ENCODE measurements around the gene RBL2.

- TF ChIP-seq, protein P1, sequence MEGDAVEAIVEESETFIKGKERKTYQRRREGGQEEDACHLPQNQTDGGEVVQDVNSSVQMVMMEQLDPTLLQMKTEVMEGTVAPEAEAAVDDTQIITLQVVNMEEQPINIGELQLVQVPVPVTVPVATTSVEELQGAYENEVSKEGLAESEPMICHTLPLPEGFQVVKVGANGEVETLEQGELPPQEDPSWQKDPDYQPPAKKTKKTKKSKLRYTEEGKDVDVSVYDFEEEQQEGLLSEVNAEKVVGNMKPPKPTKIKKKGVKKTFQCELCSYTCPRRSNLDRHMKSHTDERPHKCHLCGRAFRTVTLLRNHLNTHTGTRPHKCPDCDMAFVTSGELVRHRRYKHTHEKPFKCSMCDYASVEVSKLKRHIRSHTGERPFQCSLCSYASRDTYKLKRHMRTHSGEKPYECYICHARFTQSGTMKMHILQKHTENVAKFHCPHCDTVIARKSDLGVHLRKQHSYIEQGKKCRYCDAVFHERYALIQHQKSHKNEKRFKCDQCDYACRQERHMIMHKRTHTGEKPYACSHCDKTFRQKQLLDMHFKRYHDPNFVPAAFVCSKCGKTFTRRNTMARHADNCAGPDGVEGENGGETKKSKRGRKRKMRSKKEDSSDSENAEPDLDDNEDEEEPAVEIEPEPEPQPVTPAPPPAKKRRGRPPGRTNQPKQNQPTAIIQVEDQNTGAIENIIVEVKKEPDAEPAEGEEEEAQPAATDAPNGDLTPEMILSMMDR (IDR thresholded peaks at IDR 0.05) = no peak
- TF ChIP-seq POLR2A (IDR thresholded peaks at IDR 0.05) = no peak
Observed at GRCh38 chr16:53428681-53429080, 5.6 kb upstream of the RBL2 start.

Measured in ovary (tissue), 3 donors.